GM20000 (cell line): ENCODE results near the gene ADARB2.

Experiments
- DNase-seq: peaks from one replicate; pipeline ENCODE4 v3.0.0; 2012; ENCODE audit warnings: low spot score
- CTCF ChIP-seq: IDR thresholded peaks from 2 replicates; pipeline ENCODE4 v1.5.1; 2012; ENCODE audit warnings: mild to moderate bottlenecking, control low read depth; ENCODE audit errors: extremely low read depth, missing control alignments

Gene ADARB2

GRCh38 chr10:1404323-1405260, 332.7 kb downstream of the ADARB2 start:
- no peak for DNase-seq
- no peak for TF ChIP-seq CTCF

GRCh38 chr10:1403508-1404322, 333.6 kb downstream of the ADARB2 start:
- no peak for DNase-seq
- TF ChIP-seq CTCF, result no peak

GRCh38 chr10:1402816-1403507, 334.4 kb downstream of the ADARB2 start:
- DNase-seq, result no peak

GRCh38 chr10:1402016-1402770, 335.1 kb downstream of the ADARB2 start:
- DNase-seq, result no peak
- TF ChIP-seq CTCF, result no peak

More at GRCh38 chr10:1402816-1403507, 334.4 kb downstream of the ADARB2 start:
- no peak for TF ChIP-seq CTCF

GRCh38 chr10:1401071-1401965, 336.0 kb downstream of the ADARB2 start:
- no peak for DNase-seq
- no peak for TF ChIP-seq CTCF
